Naive B cell (primary cell): ENCODE data around the gene LY9. TPM values are rescaled to one million over a fixed set of nuclear protein-coding genes. Genes with fewer than 3 reads are reported as not detected.
"Not testable (repeated sequence)": the region's sequence is repeated elsewhere in the genome, so short reads cannot be mapped to it uniquely, and the experiment has no call there.

Experiments
- ATAC-seq, 2 donors: fragments of 150-1000 bp; cut with Tn5 transposase; 2 replicates each; pipeline ENCODE4 v1.10.0; 2021; ENCODE audit warnings: low read depth in 2 of 2, mild to moderate bottlenecking in 2 of 2, moderate library complexity in 2 of 2
- DNase-seq: peaks from one replicate; pipeline ENCODE4 v3.0.0; 2022
- H3K27ac Mint-ChIP-seq, 6 donors: one replicate each; pipeline ENCODE4 v1.8.0; 2020 to 2022; ENCODE audit warnings: mild to moderate bottlenecking in 6 of 6, mixed read lengths in 6 of 6, moderate library complexity in 5 of 6, inconsistent platforms in 2 of 6
- H3K27me3 Mint-ChIP-seq, 3 donors: one replicate each; pipeline ENCODE4 v1.8.0; 2021 to 2022; ENCODE audit warnings: mixed read lengths in 3 of 3, mild to moderate bottlenecking in 1 of 3
- H3K36me3 Mint-ChIP-seq, 2 donors: one replicate each; pipeline ENCODE4 v1.8.0; 2020 to 2022; ENCODE audit warnings: mixed read lengths in 2 of 2, inconsistent platforms in 1 of 2, mild to moderate bottlenecking in 1 of 2
- H3K4me1 Mint-ChIP-seq, 3 donors: one replicate each; pipeline ENCODE4 v1.8.0; 2020 to 2022; ENCODE audit warnings: mixed read lengths in 3 of 3, inconsistent platforms in 1 of 3, mild to moderate bottlenecking in 1 of 3, moderate library complexity in 1 of 3
- H3K4me3 Mint-ChIP-seq, 8 donors: one replicate each; pipeline ENCODE4 v1.8.0; 2020 to 2022; ENCODE audit warnings: mild to moderate bottlenecking in 8 of 8, mixed read lengths in 8 of 8, moderate library complexity in 8 of 8, inconsistent platforms in 2 of 8
- H3K9me3 Mint-ChIP-seq, 7 donors: one replicate each; pipeline ENCODE4 v1.8.0; 2020 to 2022; ENCODE audit warnings: mixed read lengths in 7 of 7, mild to moderate bottlenecking in 5 of 7, inconsistent platforms in 2 of 7, moderate library complexity in 1 of 7
- polyA plus RNA-seq, 6 donors: library from polyadenylated mRNA; unstranded; fragments of 300-500 nt; fragmentation: Illumina TruSeq; gene quantifications; one replicate each; pipeline ENCODE4 v1.2.3, GENCODE V29; 2021; ENCODE audit warnings: low read depth in 6 of 6

Gene LY9
- polyA plus RNA-seq, 6 donors from 2014 or later = 143 to 230 (median 167) TPM

DNA sequence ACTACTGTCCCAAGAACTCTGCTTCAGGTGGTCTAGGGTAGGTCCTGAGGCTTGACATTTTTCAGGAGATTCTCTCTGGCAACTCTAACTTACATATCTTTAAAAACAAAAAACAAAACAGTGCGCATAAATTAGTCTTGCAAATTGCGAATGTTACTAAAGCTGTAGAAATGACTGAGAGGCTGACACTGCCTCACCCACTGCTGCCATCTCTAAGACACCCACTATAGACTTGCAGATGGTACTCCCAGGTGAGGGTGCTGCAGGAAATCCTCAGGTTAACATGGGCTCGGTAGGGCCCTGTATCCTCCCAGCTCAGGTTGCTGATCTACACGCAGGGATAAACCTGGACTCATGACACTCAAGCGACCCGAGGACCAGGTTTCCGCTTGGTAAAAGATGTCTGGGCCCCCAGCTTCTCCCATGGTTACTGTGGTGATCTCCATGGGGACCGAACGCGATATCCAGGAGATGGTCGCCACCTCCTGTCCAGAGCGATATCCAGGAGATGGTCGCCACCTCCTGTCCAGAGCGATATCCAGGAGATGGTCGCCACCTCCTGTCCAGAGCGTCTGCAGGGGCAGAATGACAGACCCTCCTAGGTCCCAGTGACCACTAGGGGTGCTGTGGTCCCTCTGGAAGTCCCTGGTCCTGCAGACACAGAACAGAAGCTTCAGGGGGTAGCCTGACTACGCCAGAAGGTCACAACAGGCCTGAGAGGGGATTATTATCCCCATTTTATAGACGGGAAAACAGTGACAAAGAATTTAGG lies 16.2 kb upstream of the LY9 start:
- Mint-ChIP-seq H3K27me3 (no peaks in the 10 kb centered on the region), H3K36me3 (peaks cover 0 to 4% of the 10 kb centered on the region in 2 donors), H3K9me3 (no peaks in the 10 kb centered on the region), H3K27ac (peak overlapping the region; percentile 26 to 98 (median 63)), H3K4me1 (peaks cover 43 to 80% (median 58%) of the 10 kb centered on the region in 3 donors), H3K4me3 (peak overlapping the region in 1 of 8 donors; percentile 37)
- ATAC-seq = no peak
- DNase-seq = no peak

DNA sequence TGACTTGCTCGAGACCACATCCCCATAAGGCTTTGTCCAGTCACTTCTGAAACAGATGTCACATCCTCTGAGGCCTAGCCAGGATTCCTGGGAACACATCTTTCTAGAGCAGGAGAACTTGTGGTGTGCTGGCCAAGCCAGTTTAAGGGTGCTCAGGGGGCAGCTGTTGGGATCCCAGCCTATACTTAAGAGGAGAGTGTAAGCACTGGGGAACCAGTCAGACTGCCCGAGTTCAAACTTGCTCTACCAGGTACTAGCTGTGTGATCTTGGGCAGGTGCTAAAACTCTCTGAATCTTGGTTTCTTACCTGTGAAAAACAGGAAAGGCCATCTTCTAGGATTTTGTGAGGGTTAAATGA lies 15.6 kb upstream of the LY9 start:
- H3K4me1 Mint-ChIP-seq = peaks cover 37 to 75% (median 52%) of the 10 kb centered on the region in 3 donors
- peak overlapping the region; percentile 19 to 99 (median 62) for H3K27ac Mint-ChIP-seq
- H3K36me3 Mint-ChIP-seq = no peaks in the 10 kb centered on the region
- H3K4me3 Mint-ChIP-seq = no peak overlapping the region
- no peaks in the 10 kb centered on the region for H3K9me3 Mint-ChIP-seq
- H3K27me3 Mint-ChIP-seq = no peaks in the 10 kb centered on the region
- DNase-seq (no peak), ATAC-seq (no peak)

DNA sequence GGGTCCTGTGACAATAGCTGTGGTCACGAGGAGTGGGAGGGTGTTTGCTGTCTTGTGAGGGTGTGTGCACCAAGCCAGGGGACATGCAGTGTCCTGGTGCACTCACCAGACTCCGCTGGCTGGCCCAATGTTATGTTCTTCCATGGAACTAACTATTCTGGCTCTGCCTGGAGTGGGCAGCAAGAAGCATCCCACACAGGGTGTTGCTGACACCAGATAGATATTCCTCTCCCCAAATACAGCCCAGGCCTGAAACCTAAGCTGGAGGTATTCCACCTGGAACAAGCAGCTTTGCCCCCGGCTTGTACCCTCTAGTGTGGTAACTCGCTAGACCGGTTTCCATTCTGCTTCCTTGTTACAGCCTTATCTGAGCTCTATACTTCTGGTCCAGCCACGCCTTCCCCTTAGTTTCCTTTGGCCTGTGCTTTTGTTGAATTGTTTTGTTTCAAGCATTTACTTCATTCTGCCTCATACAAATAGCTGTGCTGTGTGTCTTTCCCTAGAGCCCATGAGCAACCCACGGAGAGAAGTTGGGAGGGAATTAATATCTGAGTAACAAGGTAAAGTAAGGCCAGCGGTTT lies 14.7 kb upstream of the LY9 start:
- Mint-ChIP-seq H3K9me3 (no peaks in the 10 kb centered on the region), H3K27me3 (no peaks in the 10 kb centered on the region), H3K4me1 (peaks cover 29 to 66% (median 43%) of the 10 kb centered on the region in 3 donors), H3K36me3 (no peaks in the 10 kb centered on the region), H3K4me3 (peak overlapping the region in 5 of 8 donors; percentile 16 to 71 (median 26)), H3K27ac (peak overlapping the region; percentile 98 to 99 (median 98))
- DNase-seq (no peak), ATAC-seq (no peak)

DNA sequence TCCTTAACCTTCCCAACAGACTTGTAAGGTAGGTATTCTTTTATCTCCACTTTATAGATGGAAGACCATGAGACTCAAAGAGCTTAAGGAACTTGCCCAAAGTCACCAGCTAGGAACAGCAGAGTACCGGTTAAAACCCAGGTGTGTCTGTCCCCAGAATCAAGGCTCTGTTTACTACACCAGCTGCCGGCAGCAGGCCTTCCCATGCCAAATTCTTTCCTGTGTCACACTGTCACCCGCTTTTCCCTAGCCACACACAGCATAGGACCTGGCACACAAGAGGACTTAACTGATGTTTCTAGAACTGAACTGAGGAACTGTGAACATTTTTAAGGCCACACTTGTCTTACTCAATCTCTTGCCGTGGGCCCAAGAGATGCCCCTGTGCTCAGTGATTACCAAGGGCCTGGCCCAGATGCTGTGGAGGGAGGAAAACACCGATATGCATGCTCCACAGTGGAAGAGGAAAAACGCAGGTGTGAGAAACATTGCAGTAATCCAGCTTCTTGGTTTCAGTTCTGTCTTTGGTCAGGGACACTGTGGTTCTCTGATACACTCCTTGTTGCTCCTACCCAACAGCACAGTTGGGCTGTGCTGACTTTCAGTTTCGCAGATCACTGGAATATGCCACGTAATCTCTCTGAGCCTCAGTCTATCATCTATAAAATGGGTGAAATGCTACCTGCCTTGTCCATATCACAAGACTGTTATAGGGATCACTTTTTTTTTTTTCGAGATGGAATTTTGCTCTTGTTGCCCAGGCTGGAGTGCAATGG lies 13.9 kb upstream of the LY9 start:
- Mint-ChIP-seq H3K9me3 (no peaks in the 10 kb centered on the region), H3K4me3 (peak overlapping the region in 7 of 8 donors; percentile 38 to 71 (median 61)), H3K36me3 (no peaks in the 10 kb centered on the region), H3K27ac (peak overlapping the region; percentile 98 to 99 (median 98)), H3K4me1 (peaks cover 25 to 57% (median 35%) of the 10 kb centered on the region in 3 donors), H3K27me3 (no peaks in the 10 kb centered on the region)
- DNase-seq (peak; percentile 84), ATAC-seq (peak; percentile 96 to 97)

DNA sequence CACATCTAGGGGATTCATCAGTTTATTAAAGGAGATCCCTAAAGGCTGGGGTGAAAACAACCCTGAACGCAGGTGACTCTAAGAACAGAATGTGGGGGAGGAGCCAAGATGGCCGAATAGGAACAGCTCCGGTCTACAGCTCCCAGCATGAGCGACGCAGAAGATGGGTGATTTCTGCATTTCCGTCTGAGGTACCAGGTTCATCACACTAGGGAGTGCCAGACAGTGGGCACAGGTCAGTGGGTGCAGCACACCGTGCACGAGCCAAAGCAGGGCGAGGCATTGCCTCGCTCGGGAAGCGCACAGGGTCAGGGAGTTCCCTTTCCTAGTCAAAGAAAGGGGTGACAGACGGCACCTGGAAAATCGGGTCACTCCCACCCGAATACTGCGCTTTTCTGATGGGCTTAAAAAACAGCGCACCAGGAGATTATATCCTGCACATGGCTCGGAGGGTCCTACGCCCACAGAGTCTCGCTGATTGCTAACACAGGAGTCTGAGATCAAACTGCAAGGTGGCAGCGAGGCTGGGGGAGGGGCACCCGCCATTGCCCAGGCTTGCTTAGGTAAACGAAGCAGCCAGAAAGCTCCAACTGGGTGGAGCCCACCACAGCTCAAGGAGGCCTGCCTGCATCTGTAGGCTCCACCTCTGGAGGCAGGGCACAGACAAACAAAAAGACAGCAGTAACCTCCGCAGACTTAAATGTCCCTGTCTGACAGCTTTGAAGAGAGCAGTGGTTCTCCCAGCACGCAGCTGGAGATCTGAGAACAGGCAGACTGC lies 12.8 kb upstream of the LY9 start:
- peak overlapping the region in 3 of 8 donors; percentile 22 to 71 (median 57) for H3K4me3 Mint-ChIP-seq
- H3K4me1 Mint-ChIP-seq = peaks cover 19 to 49% (median 27%) of the 10 kb centered on the region in 3 donors
- DNase-seq, H3K27me3 Mint-ChIP-seq, H3K36me3 Mint-ChIP-seq, H3K9me3 Mint-ChIP-seq, ATAC-seq: not testable (repeated sequence)
- peak overlapping the region; percentile 98 to 99 (median 98) for H3K27ac Mint-ChIP-seq

DNA sequence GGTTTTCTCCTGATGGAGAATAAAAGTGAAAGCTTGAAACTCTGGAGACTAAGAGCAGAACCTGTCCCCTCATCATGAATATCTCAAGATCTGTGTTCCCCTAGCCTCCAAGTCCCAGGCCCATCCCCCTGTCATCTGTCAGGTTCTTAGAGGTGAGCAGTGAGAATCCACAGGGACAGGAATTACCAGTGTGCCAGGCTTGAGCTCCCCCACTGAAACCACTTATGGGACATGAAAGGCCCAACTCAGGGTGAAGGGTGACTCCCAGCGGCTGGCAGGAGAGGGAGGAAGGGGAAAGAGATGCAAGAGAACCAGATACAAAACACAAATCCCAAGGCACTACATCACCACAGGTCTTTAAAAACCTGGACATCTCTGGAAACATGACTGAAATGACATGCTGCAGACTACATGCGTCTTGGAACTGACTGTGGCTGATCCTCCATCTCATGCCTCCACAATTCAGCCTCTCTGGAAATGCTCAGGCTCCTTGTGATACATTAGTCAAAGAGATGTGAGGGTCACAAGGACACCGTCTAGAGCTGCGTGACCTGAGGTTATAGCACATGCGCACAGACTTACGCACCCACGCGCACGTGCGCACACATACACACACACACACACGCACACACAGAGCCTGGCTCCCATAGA lies 6.8 kb upstream of the LY9 start:
- ATAC-seq = no peak
- Mint-ChIP-seq H3K9me3 (no peaks in the 10 kb centered on the region), H3K27ac (peak overlapping the region; percentile 99 to 100 (median 100))

DNA sequence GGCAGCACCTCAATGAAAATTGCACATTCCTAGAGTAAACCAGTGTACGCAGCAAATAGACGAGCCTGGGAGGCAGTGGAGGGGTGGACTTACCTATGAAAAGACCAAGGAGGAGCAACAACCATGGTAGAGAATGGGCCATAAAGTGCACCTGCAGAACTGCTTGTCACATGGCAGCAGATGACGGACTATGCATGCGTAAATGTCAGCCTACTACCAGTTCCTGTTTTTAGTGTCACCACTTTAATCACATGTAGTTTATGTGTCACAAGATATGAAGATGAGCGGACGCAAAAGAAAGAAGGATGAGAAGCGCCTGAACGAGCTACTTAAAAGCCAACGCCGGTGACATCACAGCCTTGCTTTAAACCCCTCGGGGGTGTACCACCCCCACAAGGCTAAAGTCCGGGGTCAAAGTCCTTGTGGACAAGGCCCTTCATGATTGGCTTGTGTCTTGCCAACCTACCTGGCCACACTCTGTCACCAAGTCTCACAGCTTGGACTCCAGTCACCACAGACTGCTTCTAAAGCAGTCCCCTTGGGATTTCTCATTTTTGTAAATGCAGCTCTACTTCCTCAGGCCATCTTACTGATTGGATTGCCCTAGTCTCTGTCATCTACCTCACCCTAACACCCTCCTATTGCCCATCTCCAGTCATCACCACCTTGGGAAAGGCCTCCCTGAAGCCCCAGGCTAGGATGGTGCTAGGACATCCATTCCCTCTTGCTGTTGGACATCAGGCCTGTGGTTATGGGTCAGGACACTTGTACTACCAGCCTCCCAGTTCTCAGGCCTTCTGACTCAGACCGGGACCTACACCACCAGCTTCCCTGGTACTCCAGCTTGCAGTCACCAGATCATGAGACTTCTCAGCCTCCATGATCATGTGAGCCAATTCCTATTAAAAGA lies 6.0 kb upstream of the LY9 start:
- H3K36me3 Mint-ChIP-seq = no peaks in the 10 kb centered on the region
- H3K9me3 Mint-ChIP-seq = no peaks in the 10 kb centered on the region
- peaks cover 30 to 44% (median 36%) of the 10 kb centered on the region in 3 donors for H3K4me1 Mint-ChIP-seq
- DNase-seq (peak; percentile 93), ATAC-seq (peak; percentile 84 to 85)
- no peaks in the 10 kb centered on the region for H3K27me3 Mint-ChIP-seq
- peak overlapping the region; percentile 15 to 86 (median 64) for H3K4me3 Mint-ChIP-seq
- peak overlapping the region; percentile 99 to 100 (median 100) for H3K27ac Mint-ChIP-seq

More for the DNA sequence above, 6.8 kb upstream of the LY9 start:
- no peak for DNase-seq
- Mint-ChIP-seq H3K27me3 (no peaks in the 10 kb centered on the region), H3K4me1 (peaks cover 22 to 36% (median 28%) of the 10 kb centered on the region in 3 donors), H3K4me3 (peak overlapping the region in 7 of 8 donors; percentile 24 to 80 (median 73)), H3K36me3 (no peaks in the 10 kb centered on the region)

DNA sequence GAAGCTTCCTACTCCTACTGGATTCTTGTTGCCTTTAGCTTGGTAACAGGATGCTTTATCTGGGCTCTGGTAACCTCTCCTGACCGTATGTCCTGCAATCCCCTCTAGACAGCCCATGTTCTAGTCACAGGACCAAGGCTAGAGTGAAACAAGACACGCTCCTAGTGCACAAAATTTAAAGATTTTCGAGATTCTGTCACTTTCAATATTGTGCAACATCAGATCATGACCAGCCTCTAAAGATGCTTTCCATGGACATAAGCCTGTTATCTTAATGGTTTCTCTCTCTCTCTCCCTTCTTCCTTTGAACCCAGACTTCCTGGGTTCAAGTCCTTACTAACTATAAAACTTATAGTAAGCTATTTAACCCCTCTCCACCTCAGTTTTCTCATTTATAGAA lies 1.6 kb upstream of the LY9 start:
- H3K27ac Mint-ChIP-seq = peak overlapping the region; percentile 99 to 100 (median 100)

DNA sequence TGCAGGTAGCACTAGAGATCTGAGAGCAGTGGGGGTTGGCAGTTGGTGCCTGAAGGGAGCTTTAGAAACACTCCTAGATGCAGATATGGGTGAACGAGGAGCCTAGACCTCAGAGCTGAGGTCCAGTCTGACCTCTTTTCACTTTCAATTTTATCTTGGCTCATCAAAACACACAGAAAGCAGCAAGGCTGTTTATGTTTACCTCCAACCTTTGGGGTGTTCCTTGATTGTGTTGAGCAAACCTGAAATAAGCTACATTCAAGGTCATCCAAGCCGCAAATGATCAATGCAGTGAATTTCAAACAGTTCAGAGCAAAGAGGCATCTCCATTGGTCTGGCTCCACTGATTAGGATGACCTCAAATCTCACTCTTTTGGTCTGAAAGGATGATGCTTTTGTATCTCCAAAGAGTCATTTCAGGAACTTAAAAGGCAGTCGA lies 1.3 kb downstream of the LY9 start:
- H3K27ac Mint-ChIP-seq = peak overlapping the region; percentile 99 to 100 (median 100)
- peaks cover 68 to 81% (median 80%) of the 10 kb centered on the region in 3 donors for H3K4me1 Mint-ChIP-seq
- no peaks in the 10 kb centered on the region for H3K27me3 Mint-ChIP-seq
- H3K36me3 Mint-ChIP-seq = peaks cover 8 to 33% of the 10 kb centered on the region in 2 donors
- H3K9me3 Mint-ChIP-seq = peaks cover 0 to 2% (median 0%) of the 10 kb centered on the region in 7 donors
- H3K4me3 Mint-ChIP-seq = peak overlapping the region; percentile 87 to 98 (median 94)
- DNase-seq (peak; percentile 48), ATAC-seq (peak; percentile 5 to 8)

More for the DNA sequence above, 1.6 kb upstream of the LY9 start:
- Mint-ChIP-seq H3K27me3 (no peaks in the 10 kb centered on the region), H3K4me1 (peaks cover 60 to 79% (median 71%) of the 10 kb centered on the region in 3 donors), H3K4me3 (peak overlapping the region in 1 of 8 donors; percentile 61), H3K36me3 (peaks cover 0 to 9% of the 10 kb centered on the region in 2 donors), H3K9me3 (peaks cover 0 to 2% (median 0%) of the 10 kb centered on the region in 7 donors)
- ATAC-seq = no peak
- no peak for DNase-seq

DNA sequence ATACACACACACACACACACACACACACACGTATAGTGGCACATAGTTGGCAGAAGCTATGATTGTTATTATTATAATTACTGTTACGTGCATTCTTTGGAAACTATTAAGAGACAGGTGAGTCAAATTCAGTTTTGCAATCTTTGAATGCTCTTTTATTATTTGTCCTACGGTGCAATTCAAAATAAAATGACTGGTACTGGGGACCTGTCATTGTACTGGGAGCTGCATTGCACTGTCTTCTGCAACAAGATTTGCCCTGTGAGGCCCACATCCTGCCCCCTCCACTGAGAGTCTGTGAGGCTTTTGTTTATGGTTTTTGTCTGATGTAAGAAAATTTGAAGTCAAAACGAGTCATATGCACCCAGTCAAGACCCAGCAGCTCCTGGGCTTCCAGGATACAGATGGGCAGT lies 1.9 kb downstream of the LY9 start:
- Mint-ChIP-seq H3K27ac (peak overlapping the region; percentile 99 to 100 (median 100)), H3K4me1 (peaks cover 73 to 85% (median 84%) of the 10 kb centered on the region in 3 donors), H3K27me3 (no peaks in the 10 kb centered on the region), H3K9me3 (peaks cover 0 to 2% (median 0%) of the 10 kb centered on the region in 7 donors), H3K4me3 (peak overlapping the region; percentile 87 to 98 (median 94)), H3K36me3 (peaks cover 13 to 39% of the 10 kb centered on the region in 2 donors)
- ATAC-seq = peak; percentile 15 to 18
- DNase-seq = peak; percentile 52

DNA sequence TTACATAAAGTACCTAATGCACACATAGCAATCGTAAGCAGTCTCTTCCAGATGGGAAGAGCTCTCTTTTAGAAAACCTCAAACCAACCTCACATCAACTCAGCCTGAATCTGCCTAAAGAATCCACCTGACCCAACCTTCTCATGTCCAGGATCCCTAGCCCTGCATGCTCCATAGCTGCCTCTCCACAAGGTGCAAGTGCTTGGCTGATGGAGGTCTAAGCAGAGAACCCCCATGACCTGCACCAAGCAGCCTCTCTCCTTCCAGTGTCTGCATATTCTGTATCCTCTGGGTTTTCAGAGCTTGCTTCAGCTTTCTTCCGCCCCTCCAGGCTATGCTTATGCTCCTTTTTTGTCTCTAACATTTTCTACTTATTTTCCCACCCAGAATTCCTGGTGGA lies 2.5 kb downstream of the LY9 start:
- peak overlapping the region; percentile 99 to 100 (median 100) for H3K27ac Mint-ChIP-seq
- DNase-seq (no peak), ATAC-seq (no peak)
- H3K36me3 Mint-ChIP-seq = peaks cover 14 to 40% of the 10 kb centered on the region in 2 donors
- peaks cover 0 to 2% (median 0%) of the 10 kb centered on the region in 7 donors for H3K9me3 Mint-ChIP-seq
- H3K4me1 Mint-ChIP-seq = peaks cover 74 to 86% (median 82%) of the 10 kb centered on the region in 3 donors
- no peaks in the 10 kb centered on the region for H3K27me3 Mint-ChIP-seq
- peak overlapping the region; percentile 87 to 98 (median 94) for H3K4me3 Mint-ChIP-seq
